Ecto neural progenitor cell (in vitro differentiated cells): Measurements from ENCODE around the gene VIPAS39.
A peak's percentile ranks its signal among the peaks of the same experiment; 100 is the strongest.
"Not testable (repeated sequence)": the region's sequence is repeated elsewhere in the genome, so short reads cannot be mapped to it uniquely, and the experiment has no call there.

Source experiments
- DNase-seq: peaks from one replicate; pipeline ENCODE4 v3.0.0-alpha.2; 2018; ENCODE audit warnings: low spot score

The VIPAS39 gene

DNA sequence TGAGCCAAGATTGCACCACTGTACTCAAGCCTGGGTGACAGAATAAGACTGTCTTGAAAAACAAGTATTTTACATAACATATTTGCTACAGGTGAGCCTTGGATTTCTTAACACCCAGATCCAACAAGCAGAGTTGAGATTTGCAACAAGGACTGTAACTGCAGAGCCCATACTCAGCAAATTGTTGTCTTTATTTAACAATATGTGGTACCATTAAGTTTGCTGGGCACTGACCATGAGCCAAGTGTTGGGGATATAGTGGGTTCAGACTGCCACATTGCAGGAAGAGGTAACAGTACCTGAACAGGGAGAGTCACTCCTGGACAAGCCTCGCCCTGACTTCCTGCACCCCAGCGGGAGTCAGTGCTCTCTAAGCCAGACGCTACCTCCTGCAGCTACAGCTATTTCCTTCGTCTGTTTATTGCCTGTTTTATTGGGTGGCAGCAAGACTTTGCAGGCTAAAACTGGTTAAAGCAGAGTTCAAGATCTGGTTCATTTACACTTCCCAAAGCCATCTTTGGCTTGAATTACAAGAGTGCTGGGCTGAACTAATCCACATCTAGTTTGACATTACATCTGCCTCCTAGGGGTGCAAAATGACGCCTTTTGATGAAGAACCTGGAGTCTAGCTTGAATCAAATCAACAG lies 12.9 kb upstream of the VIPAS39 start:
- DNase-seq, result no peak

- DNase-seq, result no peak
Measured at GRCh38 chr14:77469539-77469938, 12.1 kb upstream of the VIPAS39 start.

GRCh38 chr14:77469067-77469505 lies 11.7 kb upstream of the VIPAS39 start:
- DNase-seq, result no peak

- DNase-seq, result no peak
Measured at GRCh38 chr14:77467801-77468200, 10.4 kb upstream of the VIPAS39 start.

DNA sequence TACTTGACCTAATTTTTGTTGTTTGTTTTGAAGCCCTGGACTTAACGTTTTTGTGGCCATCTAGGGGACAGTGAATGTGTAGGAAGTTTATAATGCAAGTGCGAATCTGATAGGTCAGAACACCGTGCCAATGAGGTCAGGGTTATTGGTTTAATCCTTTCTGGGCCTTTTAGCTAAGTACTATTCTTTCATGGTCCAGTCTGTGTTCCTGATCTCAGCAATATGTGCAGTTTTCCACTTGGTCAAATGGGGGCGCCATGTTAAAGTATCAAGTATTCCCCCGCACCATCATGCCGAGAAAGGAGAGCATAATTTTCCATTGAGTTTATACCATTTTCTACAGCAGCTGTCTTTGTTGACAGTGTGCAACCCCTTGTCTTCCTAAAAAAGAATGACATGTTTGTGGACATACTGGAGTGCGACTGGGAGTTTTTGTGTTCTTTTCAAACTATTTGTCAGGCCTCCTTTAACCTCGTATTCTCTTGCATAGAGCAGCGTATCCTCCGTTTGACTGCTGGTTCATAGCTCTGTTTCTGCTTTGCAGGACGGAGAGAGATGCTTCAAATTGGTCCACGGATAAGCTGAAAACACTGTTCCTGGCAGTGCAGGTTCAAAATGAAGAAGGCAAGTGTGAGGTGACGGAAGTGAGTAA lies 1.8 kb upstream of the VIPAS39 start:
- DNase-seq, result peak; percentile 68

- DNase-seq, result no peak
Measured at GRCh38 chr14:77458249-77458950, 999 bp upstream of the VIPAS39 start.

GRCh38 chr14:77457115-77457521 lies 283 bp downstream of the VIPAS39 start:
- DNase-seq, result no peak

- no peak for DNase-seq
Measured at GRCh38 chr14:77455966-77456640, 1.3 kb downstream of the VIPAS39 start.

DNA sequence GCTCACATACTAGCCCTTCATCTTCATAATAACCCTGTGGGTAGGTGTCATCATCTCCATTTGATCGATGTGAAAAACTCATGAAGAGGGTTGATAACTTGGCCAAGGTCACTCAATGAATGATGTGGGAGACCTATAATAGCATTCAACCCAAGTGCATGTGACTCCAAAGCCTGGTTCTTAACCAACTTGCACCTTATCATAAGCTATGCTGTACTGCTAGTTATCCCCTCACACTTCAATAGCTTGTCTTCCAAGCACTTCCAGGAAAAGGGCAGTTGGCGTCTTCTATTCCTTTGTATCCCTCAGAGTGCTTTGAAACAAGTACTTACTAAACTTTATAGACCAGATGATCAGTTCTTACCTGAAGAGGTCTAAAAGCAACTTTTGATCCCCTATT lies 15.2 kb downstream of the VIPAS39 start:
- no peak for DNase-seq

- DNase-seq, result no peak
Measured at GRCh38 chr14:77439861-77440260, 17.5 kb downstream of the VIPAS39 start.

GRCh38 chr14:77438596-77438995 lies 18.8 kb downstream of the VIPAS39 start:
- no peak for DNase-seq

DNA sequence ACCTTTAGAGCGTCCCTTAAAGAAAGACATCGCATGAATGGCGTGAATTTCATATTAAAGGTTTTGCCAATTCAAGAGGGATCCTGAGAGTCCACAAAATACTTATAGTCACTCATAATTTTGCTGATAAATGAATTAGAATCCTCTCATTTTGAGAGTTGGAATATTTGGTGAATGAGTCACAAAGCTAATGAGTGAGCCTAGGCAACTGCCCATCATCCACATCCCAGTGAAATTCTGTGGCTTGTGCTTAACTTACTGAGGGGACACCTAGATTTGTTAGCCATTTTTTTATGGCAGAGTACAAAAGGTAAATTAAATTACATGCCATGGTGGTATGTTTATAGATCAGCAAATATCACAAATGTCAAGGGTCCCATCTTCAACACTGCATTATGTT lies 21.4 kb downstream of the VIPAS39 start:
- DNase-seq, result no peak

- no peak for DNase-seq
Measured at GRCh38 chr14:77426396-77426795, 31.0 kb downstream of the VIPAS39 start.

GRCh38 chr14:77424862-77425261 lies 32.5 kb downstream of the VIPAS39 start:
- no peak for DNase-seq

GRCh38 chr14:77423423-77423822 lies 34.0 kb downstream of the VIPAS39 start, which contains the start of gene NOXRED1:
TSS of gene NOXRED1 (minus strand) at chr14:77423523. CDS start at chr14:77422889, 634 bp downstream.
- no peak for DNase-seq

DNA sequence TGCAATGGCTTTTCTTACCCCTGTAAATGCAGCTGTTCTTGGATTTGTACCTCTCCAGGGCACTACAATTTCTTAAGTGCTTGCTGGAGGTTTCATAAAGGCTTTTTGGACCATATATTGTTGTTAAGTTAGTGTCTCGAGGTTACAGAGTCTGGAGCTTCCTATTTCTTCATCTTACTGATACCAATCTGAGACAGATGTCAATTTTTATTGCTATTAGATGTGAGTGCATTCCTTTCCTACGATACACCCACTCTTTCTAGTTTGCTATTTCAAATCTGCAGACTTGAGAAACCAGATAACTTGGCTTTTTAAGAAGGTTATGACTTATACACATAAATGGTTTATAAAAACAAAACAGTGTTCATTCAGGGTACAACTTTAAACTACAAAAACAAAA lies 36.2 kb downstream of the VIPAS39 start:
- no peak for DNase-seq

DNA sequence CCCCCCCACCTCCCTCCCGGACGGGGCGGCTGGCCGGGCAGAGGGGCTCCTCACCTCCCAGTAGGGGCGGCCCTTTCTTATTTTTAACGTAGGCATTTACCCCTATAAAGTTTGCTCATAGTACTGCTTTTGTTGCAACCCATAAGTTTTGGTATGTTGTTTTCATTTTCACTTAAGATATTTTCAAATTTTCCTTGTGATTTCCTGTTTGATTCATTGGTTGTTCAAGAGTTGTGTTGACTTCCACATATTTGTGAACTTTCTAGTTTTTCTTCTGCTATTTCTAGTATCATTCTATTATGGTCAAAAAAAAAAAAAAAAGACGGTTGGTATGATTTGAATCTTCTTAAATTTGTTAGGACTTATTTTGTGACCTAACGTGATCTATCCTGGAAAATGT lies 40.6 kb downstream of the VIPAS39 start:
- DNase-seq, result no peak

DNA sequence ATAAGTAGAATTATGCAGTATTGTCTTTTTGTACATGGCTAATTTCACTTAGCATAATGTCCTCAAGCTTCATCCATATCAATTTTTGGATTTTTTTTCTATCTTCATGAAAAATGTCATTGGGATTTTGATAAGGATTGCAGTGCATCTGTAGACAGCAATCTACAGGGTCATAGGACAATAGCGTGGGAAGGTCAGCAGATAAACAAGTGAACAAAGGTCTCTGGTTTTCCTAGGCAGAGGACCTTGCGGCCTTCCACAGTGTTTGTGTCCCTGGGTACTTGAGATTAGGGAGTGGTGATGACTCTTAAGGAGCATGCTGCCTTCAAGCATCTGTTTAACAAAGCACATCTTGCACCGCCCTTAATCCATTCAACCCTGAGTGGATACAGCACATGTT lies 41.3 kb downstream of the VIPAS39 start:
- DNase-seq, result not testable (repeated sequence)

- not testable (repeated sequence) for DNase-seq
Measured at GRCh38 chr14:77415403-77416030, 41.9 kb downstream of the VIPAS39 start.

GRCh38 chr14:77409131-77409533 lies 48.3 kb downstream of the VIPAS39 start:
- no peak for DNase-seq

DNA sequence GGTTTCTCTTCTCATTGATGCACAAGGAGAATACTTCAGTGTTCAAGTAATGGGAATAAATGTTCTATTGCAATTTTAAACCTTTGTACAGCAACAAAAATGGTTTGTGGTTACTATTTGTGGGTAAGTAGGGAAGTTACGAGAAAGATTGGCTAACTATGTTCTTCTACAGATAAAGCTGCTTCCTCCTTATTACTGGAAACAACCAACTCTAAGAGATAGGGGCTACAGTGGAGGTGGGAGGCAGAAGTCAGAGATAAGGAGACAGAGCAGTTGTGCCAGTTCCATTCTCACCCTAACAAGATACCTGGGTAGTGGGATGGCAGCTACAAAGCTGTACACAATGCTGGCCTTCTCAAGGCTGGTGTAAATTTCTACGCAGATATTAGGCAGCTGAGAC lies 50.2 kb downstream of the VIPAS39 start:
- no peak for DNase-seq

DNA sequence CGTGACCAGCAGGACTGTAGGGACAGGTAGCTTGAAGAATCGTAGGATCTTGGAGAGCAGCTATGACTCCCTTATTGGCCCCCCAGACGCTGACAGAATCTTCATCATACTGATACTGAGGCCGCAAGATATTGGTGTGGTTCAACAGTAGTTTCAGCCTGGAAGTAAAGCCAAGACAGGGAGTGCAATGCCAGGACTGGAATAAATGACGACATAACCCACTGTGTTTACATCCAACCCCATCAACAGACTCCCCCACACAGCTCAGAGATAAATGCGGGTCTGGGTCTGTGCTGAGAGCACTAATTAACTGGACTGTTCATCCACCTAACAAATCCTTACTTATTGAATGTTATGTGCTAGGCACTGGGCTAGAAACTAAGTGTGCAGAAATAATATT lies 50.7 kb downstream of the VIPAS39 start:
- DNase-seq, result no peak
